ENCODE data around the gene HTR5A.

HTR5A gene

GRCh38 chr7:155084021-155084420 is 13.9 kb downstream of the HTR5A start:
- no peak for DNase-seq (ENCODE audit: low read depth)
- no peak overlapping the region for H3K4me3 ChIP-seq (ENCODE audit: low read depth, low read length)
- TF ChIP-seq CTCF (conservative IDR thresholded peaks at IDR 0.05; ENCODE audit: low read depth, low read length), result no peak

GRCh38 chr7:155084969-155085368 is 14.8 kb downstream of the HTR5A start:
- no peak for DNase-seq (ENCODE audit: low read depth)
- no peak for TF ChIP-seq CTCF (conservative IDR thresholded peaks at IDR 0.05; ENCODE audit: low read depth, low read length)
- no peak overlapping the region for H3K4me3 ChIP-seq (ENCODE audit: low read depth, low read length)

GRCh38 chr7:155090684-155091083 is 20.6 kb downstream of the HTR5A start:
- no peak overlapping the region for H3K4me3 ChIP-seq (ENCODE audit: low read depth, low read length)
- no peak for TF ChIP-seq CTCF (conservative IDR thresholded peaks at IDR 0.05; ENCODE audit: low read depth, low read length)
- DNase-seq (ENCODE audit: low read depth), result no peak

GRCh38 chr7:155093596-155093995 is 23.5 kb downstream of the HTR5A start:
- H3K4me3 ChIP-seq (ENCODE audit: low read depth, low read length), result no peak overlapping the region
- no peak for DNase-seq (ENCODE audit: low read depth)
- no peak for TF ChIP-seq CTCF (conservative IDR thresholded peaks at IDR 0.05; ENCODE audit: low read depth, low read length)

- no peak for DNase-seq (ENCODE audit: low read depth)
- no peak for TF ChIP-seq CTCF (conservative IDR thresholded peaks at IDR 0.05; ENCODE audit: low read depth, low read length)
- no peak overlapping the region for H3K4me3 ChIP-seq (ENCODE audit: low read depth, low read length)
These were observed 24.6 kb downstream of the HTR5A start for GRCh38 chr7:155094636-155095135.

- no peak for DNase-seq (ENCODE audit: low read depth)
These were observed 27.2 kb downstream of the HTR5A start for GRCh38 chr7:155097338-155097737.

More at GRCh38 chr7:155097338-155097737, 27.2 kb downstream of the HTR5A start:
- no peak overlapping the region for H3K4me3 ChIP-seq (ENCODE audit: low read depth, low read length)
- no peak for TF ChIP-seq CTCF (conservative IDR thresholded peaks at IDR 0.05; ENCODE audit: low read depth, low read length)

All from choroid plexus epithelial cell (primary cell).